NB4 (cell line): Measurements from ENCODE around the gene CILP2.

ENCODE experiments used
- CTCF ChIP-seq: IDR thresholded peaks from one replicate; pipeline ENCODE4 v1.5.1; 2012; ENCODE audit warnings: low read depth, low read length
- POLR2A ChIP-seq: IDR thresholded peaks from 2 replicates; pipeline ENCODE4 v1.6.1; 2011; ENCODE audit warnings: mild to moderate bottlenecking; ENCODE audit not compliant: insufficient read length; ENCODE audit errors: extremely low read depth

GRCh38 chr19:19490214-19490968 lies 47.7 kb upstream of the CILP2 start:
- TF ChIP-seq CTCF (peak; percentile 69), POLR2A (no peak)
